Panc1 (cell line): ENCODE results near the gene C12orf42. TPM values are rescaled to one million over a fixed set of nuclear protein-coding genes. Genes with fewer than 3 reads are reported as not detected.

Experiments
- ATAC-seq: fragments of 200-7000 bp; cut with Tn5 transposase; 2 replicates; pipeline ENCODE4 v1.9.1; 2020; ENCODE audit warnings: mild to moderate bottlenecking, moderate library complexity
- BruUV-seq: library from RNA; stranded (reverse); fragments of 400-500 nt; replicated peaks from 2 replicates; lab custom pipeline; 2021; lab: Mats Ljungman, UMichigan
- CTCF ChIA-PET: fragments of 300-600 bp; sonication (Branson Sonifier 250); formaldehyde crosslinking; loops from one replicate; lab custom pipeline; 2022; ENCODE audit warnings: antibody characterized with exemption; lab: Charles Lee
- POLR2A ChIA-PET: fragments of 300-600 bp; sonication (Branson Sonifier 250); formaldehyde crosslinking; loops from one replicate; lab custom pipeline; 2022; ENCODE audit warnings: antibody characterized with exemption; lab: Charles Lee
- DNase-seq: peaks from one replicate; pipeline ENCODE4 v3.0.0-alpha.2; 2010; ENCODE audit warnings: low read depth, low spot score
- H3K27ac ChIP-seq: 2 replicates; pipeline ENCODE4 v1.5.1; 2011; ENCODE audit warnings: mild to moderate bottlenecking, low read length, inconsistent platforms
- H3K27me3 ChIP-seq: fragments of 200-500 bp; sonication (Bioruptor generic); 2 replicates; pipeline ENCODE4 v1.6.0; 2014; ENCODE audit warnings: low read length, inconsistent platforms; ENCODE audit not compliant: control insufficient read depth, insufficient read depth
- H3K36me3 ChIP-seq: fragments of 200-500 bp; sonication (Bioruptor generic); 2 replicates; pipeline ENCODE4 v1.5.1; 2014; ENCODE audit warnings: inconsistent platforms, mild to moderate bottlenecking, low read length, moderate library complexity; ENCODE audit not compliant: control insufficient read depth, insufficient read depth
- H3K4me1 ChIP-seq: 2 replicates; pipeline ENCODE4 v1.5.1; 2011; ENCODE audit warnings: inconsistent platforms, mild to moderate bottlenecking, low read length, moderate library complexity; ENCODE audit not compliant: control insufficient read depth, insufficient read depth
- H3K4me3 ChIP-seq, 2 experiments: 2 replicates each; pipeline ENCODE4 v1.5.1; 2011 to 2012; ENCODE audit warnings: low read depth in 2 of 2, low read length in 2 of 2, mild to moderate bottlenecking in 2 of 2, inconsistent platforms in 1 of 2, moderate library complexity in 1 of 2
- H3K9me3 ChIP-seq: fragments of 200-500 bp; sonication (Bioruptor generic); 2 replicates; pipeline ENCODE4 v1.5.1; 2014; ENCODE audit warnings: low read depth, mild to moderate bottlenecking, inconsistent platforms, low read length, moderate library complexity; ENCODE audit not compliant: control insufficient read depth, insufficient read depth
- POLR2AphosphoS5 ChIP-seq: IDR thresholded peaks from 2 replicates; pipeline ENCODE4 v1.6.1; 2012; ENCODE audit warnings: mild to moderate bottlenecking, low read depth, low read length, moderate library complexity
- SIN3A ChIP-seq: IDR thresholded peaks from 2 replicates; pipeline ENCODE4 v1.6.1; 2012; ENCODE audit warnings: low read depth, mild to moderate bottlenecking, low read length, moderate library complexity, borderline replicate concordance; ENCODE audit not compliant: insufficient read depth
- TCF7L2 ChIP-seq: IDR thresholded peaks from 2 replicates; pipeline ENCODE4 v1.6.1; 2011; ENCODE audit warnings: mild to moderate bottlenecking, low read depth, low read length, inconsistent platforms
- in situ Hi-C: cut with HindIII; loops from 2 replicates; pipeline ENCODE4 v1.10.0; 2016; ENCODE audit warnings: low sequenced_read_pairs, low pct_unique_long_range_greater_than_20kb
- intact Hi-C: fragments of 100-400 bp; cut with micrococcal nuclease; formaldehyde crosslinking; loops from one replicate; pipeline ENCODE4 v1.10.0; 2022; ENCODE audit not compliant: unreplicated experiment
- total RNA-seq: library from RNA; stranded (reverse); gene quantifications from one replicate; pipeline ENCODE4 v1.2.1, GENCODE V29; 2021; ENCODE audit not compliant: unreplicated experiment
- TF ChIP-seq, protein P1 (sequence below): fragments of 450-650 bp; IDR thresholded peaks from 2 replicates; pipeline ENCODE4 v1.5.1; 2017; ENCODE audit warnings: mild to moderate bottlenecking
- TF ChIP-seq, protein P2 (sequence below), 2 experiments: IDR thresholded peaks; 2 replicates each; pipeline ENCODE4 v1.6.1; 2011 to 2012; ENCODE audit warnings: low read depth in 2 of 2, control low read depth in 1 of 2, low read length in 1 of 2, mild to moderate bottlenecking in 1 of 2, moderate library complexity in 1 of 2; ENCODE audit not compliant: insufficient read depth in 1 of 2

Gene C12orf42
- total RNA-seq, 1 experiment from 2014 or later, result not detected

DNA sequence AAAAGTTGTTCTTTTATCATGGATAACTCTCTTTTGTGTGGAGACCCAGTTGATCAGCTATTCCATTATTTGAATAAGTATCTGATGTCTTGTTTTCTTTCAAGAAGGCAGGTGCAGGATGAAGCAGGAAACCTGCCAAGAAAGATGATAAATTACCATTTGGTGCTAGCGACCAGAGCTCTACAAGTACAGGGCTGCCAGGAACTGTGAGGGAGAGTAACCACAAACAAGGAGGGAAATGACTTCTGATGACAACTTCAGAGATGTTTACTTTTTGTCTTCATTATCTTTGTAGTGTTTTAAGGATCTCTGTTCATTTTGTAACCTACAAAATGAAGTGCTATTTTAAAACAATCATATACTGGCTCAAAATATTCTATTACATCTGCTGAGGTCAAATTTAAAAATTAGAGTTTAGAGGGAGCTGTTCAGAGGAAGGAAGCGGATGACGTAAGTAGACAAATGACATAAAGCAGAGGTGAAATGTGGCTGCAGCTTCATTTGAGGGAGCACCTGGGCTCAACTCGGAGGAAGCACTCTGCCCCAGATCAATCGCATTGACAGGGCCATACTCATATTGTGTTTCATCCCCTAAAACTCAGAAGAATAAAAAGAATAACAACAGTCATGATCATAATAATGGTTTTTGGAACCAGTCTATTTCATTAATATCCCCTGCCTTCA lies 226.8 kb downstream of the C12orf42 start:
- ChIA-PET CTCF (no interaction called here), POLR2A (no interaction called here)
- H3K27me3 ChIP-seq, result no peaks in the 10 kb centered on the region; the same call in 1 of the 2 replicates
- no peak overlapping the region for H3K4me3 ChIP-seq
- no peaks in the 10 kb centered on the region for H3K4me1 ChIP-seq
- in situ Hi-C loops, result no loop called here
- BruUV-seq, result no TSS peak
- no peak overlapping the region for H3K27ac ChIP-seq
- H3K9me3 ChIP-seq, result no peaks in the 10 kb centered on the region
- intact Hi-C loops, result no loop called here
- no peaks in the 10 kb centered on the region for H3K36me3 ChIP-seq
- DNase-seq, result no peak
- ATAC-seq, result no peak
- TF ChIP-seq, protein P1, sequence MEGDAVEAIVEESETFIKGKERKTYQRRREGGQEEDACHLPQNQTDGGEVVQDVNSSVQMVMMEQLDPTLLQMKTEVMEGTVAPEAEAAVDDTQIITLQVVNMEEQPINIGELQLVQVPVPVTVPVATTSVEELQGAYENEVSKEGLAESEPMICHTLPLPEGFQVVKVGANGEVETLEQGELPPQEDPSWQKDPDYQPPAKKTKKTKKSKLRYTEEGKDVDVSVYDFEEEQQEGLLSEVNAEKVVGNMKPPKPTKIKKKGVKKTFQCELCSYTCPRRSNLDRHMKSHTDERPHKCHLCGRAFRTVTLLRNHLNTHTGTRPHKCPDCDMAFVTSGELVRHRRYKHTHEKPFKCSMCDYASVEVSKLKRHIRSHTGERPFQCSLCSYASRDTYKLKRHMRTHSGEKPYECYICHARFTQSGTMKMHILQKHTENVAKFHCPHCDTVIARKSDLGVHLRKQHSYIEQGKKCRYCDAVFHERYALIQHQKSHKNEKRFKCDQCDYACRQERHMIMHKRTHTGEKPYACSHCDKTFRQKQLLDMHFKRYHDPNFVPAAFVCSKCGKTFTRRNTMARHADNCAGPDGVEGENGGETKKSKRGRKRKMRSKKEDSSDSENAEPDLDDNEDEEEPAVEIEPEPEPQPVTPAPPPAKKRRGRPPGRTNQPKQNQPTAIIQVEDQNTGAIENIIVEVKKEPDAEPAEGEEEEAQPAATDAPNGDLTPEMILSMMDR, result no peak
- TF ChIP-seq POLR2AphosphoS5 (no peak), TCF7L2 (no peak), SIN3A (no peak)
- TF ChIP-seq, protein P2, sequence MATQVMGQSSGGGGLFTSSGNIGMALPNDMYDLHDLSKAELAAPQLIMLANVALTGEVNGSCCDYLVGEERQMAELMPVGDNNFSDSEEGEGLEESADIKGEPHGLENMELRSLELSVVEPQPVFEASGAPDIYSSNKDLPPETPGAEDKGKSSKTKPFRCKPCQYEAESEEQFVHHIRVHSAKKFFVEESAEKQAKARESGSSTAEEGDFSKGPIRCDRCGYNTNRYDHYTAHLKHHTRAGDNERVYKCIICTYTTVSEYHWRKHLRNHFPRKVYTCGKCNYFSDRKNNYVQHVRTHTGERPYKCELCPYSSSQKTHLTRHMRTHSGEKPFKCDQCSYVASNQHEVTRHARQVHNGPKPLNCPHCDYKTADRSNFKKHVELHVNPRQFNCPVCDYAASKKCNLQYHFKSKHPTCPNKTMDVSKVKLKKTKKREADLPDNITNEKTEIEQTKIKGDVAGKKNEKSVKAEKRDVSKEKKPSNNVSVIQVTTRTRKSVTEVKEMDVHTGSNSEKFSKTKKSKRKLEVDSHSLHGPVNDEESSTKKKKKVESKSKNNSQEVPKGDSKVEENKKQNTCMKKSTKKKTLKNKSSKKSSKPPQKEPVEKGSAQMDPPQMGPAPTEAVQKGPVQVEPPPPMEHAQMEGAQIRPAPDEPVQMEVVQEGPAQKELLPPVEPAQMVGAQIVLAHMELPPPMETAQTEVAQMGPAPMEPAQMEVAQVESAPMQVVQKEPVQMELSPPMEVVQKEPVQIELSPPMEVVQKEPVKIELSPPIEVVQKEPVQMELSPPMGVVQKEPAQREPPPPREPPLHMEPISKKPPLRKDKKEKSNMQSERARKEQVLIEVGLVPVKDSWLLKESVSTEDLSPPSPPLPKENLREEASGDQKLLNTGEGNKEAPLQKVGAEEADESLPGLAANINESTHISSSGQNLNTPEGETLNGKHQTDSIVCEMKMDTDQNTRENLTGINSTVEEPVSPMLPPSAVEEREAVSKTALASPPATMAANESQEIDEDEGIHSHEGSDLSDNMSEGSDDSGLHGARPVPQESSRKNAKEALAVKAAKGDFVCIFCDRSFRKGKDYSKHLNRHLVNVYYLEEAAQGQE (IDR thresholded peaks at IDR 0.05; ENCODE audit: insufficient read depth in 1 of 2, low read depth in 2 of 2, low read length in 1 of 2), result no peak

DNA sequence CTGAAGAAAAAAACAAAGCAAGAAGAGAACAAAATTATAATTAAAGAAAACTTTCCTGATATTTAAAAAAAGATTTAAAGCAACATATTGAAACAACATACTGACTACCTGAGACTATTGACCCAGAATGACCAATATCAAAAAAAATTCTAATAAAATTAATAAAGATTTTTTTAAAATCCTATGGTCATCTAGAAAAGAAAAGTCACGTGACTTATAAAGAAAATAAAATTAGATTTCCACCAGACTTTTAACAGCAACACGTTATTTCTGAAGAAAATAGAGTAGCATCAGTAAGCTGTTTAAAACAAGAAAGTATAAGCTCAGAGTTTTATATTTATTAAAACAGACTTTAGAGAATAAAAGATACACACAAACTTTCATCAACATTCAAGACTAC lies 238.0 kb downstream of the C12orf42 start:
- DNase-seq (no peak), ATAC-seq (no peak)
- ChIA-PET POLR2A (no interaction called here), CTCF (no interaction called here)
- Histone ChIP-seq H3K4me3 (no peak overlapping the region), H3K36me3 (no peaks in the 10 kb centered on the region), H3K4me1 (no peaks in the 10 kb centered on the region), H3K27ac (no peak overlapping the region), H3K27me3 (no peaks in the 10 kb centered on the region), H3K9me3 (no peaks in the 10 kb centered on the region)
- TF ChIP-seq, protein P2 (IDR thresholded peaks at IDR 0.05; ENCODE audit: insufficient read depth in 1 of 2, low read depth in 2 of 2, low read length in 1 of 2), result no peak
- TF ChIP-seq SIN3A (no peak), TCF7L2 (no peak), POLR2AphosphoS5 (no peak)
- TF ChIP-seq, protein P1, result no peak
- no TSS peak for BruUV-seq
- intact Hi-C loops (no loop called here), in situ Hi-C loops (no loop called here)
